ENCODE results near the gene COX7A2. TPM values are rescaled to one million over a fixed set of nuclear protein-coding genes. Genes with fewer than 3 reads are reported as not detected.

COX7A2 gene
- total RNA-seq, 6 experiments from 2014 or later, result 159 to 345 (median 218) TPM

DNA sequence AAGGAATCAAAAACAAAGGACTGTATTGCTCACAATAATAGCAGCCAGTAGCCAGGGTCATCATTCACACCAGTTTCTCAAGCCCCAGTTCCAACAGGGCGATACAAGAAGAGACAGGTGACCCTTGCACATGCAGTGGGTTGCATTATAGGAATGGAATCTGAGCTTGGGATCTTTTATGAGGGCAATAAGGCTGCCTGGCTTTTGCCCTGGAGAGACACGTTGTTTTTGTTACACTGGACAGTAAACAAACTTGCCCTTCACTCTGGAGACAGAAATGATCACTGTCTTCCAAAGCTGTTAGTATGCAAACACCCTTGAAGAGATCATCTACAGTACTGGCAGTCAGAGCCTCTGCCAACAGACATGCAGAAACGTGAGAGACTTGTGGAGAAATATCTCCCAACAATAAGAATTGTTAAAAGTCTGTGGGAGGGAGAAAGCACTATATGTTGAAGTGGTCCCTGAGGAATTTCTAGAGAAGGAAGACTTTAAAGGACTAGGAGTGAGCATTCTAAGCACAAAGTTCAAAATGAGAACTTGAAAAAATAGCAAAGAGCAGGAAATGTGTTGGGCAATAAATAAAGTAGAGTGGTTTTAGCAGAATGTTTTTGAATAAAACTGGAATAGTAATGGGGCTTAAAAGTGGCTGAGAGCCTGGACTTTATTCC, 31.5 kb downstream of the COX7A2 start:
- Histone ChIP-seq H3K36me3 (no peaks in the 10 kb centered on the region), H3K27me3 (no peaks in the 10 kb centered on the region), H3K27ac (no peak overlapping the region), H3K4me1 (peaks cover 0 to 30% (median 0%) of the 10 kb centered on the region in 4 donors), H3K4me3 (no peak overlapping the region), H3K9me3 (no peaks in the 10 kb centered on the region)
- no peak for TF ChIP-seq POLR2A (IDR thresholded peaks at IDR 0.05)
- TF ChIP-seq, protein P1, sequence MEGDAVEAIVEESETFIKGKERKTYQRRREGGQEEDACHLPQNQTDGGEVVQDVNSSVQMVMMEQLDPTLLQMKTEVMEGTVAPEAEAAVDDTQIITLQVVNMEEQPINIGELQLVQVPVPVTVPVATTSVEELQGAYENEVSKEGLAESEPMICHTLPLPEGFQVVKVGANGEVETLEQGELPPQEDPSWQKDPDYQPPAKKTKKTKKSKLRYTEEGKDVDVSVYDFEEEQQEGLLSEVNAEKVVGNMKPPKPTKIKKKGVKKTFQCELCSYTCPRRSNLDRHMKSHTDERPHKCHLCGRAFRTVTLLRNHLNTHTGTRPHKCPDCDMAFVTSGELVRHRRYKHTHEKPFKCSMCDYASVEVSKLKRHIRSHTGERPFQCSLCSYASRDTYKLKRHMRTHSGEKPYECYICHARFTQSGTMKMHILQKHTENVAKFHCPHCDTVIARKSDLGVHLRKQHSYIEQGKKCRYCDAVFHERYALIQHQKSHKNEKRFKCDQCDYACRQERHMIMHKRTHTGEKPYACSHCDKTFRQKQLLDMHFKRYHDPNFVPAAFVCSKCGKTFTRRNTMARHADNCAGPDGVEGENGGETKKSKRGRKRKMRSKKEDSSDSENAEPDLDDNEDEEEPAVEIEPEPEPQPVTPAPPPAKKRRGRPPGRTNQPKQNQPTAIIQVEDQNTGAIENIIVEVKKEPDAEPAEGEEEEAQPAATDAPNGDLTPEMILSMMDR (IDR thresholded peaks at IDR 0.05), result no peak
- 12% methylated on average over 3 of the region's 3 CpGs for WGBS (ENCODE audit: insufficient coverage, low coverage, low lambda C conversion rate, missing lambda C conversion rate)
- ATAC-seq (peak in 3 of 4 donors; percentile 16 to 46 (median 36)), DNase-seq (no peak)
- intact Hi-C loops (cut with DNase I), result no loop called here

DNA sequence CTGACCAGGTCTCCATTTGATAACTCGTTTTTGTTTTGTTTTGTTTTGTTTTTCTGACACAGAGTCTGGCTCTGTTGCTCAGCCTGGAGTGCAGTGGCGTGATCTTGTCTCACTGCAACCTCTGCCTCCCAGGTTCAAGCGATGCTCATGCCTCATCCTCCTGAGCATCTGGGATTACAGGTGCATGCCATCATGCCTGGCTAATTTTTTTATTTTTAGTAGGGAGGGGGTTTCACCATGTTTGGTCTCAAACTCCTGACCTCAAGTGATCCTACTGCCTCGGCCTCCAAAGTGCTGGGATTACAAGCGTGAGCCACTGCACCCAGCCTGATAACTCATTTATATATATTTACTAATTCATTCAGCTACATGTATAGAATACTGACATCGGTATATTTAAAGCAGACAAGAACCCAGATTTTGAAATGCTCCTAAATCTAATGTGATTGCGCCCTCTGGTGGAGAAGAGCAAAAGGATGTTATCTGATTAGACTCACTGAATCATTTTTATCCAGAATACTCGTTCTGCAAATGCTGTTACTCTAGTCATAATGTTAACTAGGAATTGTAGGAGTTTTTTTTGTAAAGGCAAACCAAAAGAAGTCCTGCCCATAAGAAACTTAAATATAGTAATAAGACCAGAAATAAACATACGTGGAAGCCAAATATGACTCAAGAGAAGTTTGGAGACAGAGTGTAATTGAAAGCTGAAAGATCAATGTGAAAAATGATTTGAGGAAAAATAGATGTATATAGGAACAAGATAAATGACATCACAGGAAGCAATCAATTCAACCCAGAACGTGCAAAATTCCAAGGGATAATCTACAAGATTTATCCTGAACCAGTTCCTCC, 32.5 kb downstream of the COX7A2 start:
- Histone ChIP-seq H3K4me3 (no peak overlapping the region), H3K27ac (no peak overlapping the region), H3K36me3 (no peaks in the 10 kb centered on the region), H3K9me3 (no peaks in the 10 kb centered on the region), H3K27me3 (peaks cover 5 to 9% of the 10 kb centered on the region in 2 donors), H3K4me1 (peaks cover 0 to 38% (median 0%) of the 10 kb centered on the region in 4 donors)
- DNase-seq (no peak), ATAC-seq (peak; percentile 31 to 54 (median 50))
- TF ChIP-seq, protein P1 (IDR thresholded peaks at IDR 0.05), result peak; percentile 72 to 88 (median 82)
- TF ChIP-seq POLR2A (IDR thresholded peaks at IDR 0.05), result no peak
- WGBS (ENCODE audit: insufficient coverage, low coverage, low lambda C conversion rate, missing lambda C conversion rate), result 17% methylated on average over 10 of the region's 10 CpGs
- intact Hi-C loops (cut with DNase I), result no loop called here

DNA sequence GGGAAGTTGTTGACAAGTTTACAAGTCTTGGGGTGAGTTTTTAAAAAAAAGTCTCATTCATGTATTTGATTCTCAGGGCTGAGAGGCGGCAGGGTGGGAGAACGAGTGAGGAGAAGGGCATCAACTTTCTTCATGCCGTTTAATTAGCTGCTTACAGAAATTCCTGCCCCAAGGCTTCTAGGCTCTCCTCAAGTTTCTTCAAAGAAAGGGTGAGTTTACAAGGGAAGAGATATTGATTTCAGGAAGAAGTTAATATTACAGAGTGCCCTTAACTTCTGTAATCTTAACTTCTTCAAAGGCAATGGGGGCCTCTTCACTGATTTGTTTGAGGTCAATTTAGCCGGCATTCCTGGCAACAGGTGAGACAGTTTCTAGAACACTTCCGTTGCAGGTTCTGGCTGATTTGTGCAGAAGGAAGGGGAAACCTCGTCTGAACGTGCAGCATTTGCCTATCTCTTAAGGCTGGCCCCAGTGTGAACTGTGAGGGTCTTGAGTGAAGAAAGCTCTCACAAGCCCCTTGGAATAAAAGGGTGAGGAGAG, 34.3 kb downstream of the COX7A2 start:
- Histone ChIP-seq H3K27ac (no peak overlapping the region), H3K4me1 (peaks cover 0 to 52% (median 2%) of the 10 kb centered on the region in 4 donors), H3K36me3 (no peaks in the 10 kb centered on the region), H3K27me3 (peaks cover 7 to 28% of the 10 kb centered on the region in 2 donors), H3K9me3 (no peaks in the 10 kb centered on the region), H3K4me3 (no peak overlapping the region)
- no peak for DNase-seq
- intact Hi-C loops (cut with DNase I), result no loop called here
- WGBS (ENCODE audit: insufficient coverage, low coverage, low lambda C conversion rate, missing lambda C conversion rate), result 28% methylated on average over 7 of the region's 7 CpGs
- no peak for TF ChIP-seq POLR2A (IDR thresholded peaks at IDR 0.05)
- TF ChIP-seq, protein P1 (IDR thresholded peaks at IDR 0.05), result peak in 1 of 4 donors; percentile 4
- ATAC-seq, result no peak

DNA sequence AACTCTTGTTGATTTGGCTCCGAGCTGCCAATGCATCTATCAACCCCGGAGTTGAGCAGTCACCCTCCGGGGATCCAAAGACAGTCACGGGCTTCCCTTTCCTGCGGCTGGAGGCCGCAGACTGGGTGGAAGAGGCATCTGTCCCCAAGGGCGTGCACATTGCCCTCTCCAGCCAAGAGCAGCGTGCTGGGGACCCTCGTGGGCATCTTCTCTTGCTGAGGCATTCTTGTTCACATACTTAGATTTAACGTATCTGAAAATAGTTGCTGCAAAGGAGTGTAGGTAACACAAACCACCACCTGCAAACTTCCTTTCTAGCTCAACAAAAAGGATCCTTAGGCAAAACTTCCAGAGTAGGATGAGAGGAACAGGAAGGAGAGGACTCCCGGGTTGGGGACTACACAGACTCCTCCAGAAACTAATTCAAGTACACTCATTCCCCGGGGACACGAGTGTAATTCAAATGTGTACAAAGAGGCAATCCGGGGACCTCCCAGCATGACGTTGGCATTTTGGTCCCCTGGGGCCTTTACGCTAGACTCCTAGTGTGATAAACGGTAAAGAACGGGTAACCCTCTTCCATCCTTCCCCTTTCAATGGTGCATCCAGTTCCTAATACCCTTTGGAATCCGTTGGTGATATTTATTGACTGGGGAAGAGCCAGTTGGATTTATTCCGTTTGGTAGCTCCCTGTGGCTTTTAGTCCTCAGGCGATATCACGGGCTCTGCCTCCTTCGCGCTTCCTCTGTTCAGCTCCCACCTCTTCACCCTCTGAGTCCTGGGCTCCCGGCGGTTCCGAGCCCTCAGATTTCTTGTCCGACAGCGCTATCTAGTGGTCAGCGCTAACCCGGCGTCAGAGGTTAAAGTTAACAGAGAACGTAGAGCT, 35.1 kb downstream of the COX7A2 start:
- DNase-seq (peak; percentile 78 to 84 (median 80)), ATAC-seq (peak; percentile 88 to 91 (median 90))
- TF ChIP-seq POLR2A (IDR thresholded peaks at IDR 0.05), result no peak
- TF ChIP-seq, protein P1 (IDR thresholded peaks at IDR 0.05), result peak; percentile 86 to 90 (median 87)
- peaks cover 7 to 33% of the 10 kb centered on the region in 2 donors for H3K27me3 ChIP-seq
- H3K27ac ChIP-seq, result no peak overlapping the region
- peak overlapping the region in 1 of 3 donors; percentile 21 for H3K4me3 ChIP-seq
- no peaks in the 10 kb centered on the region for H3K9me3 ChIP-seq
- peaks cover 0 to 54% (median 3%) of the 10 kb centered on the region in 4 donors for H3K4me1 ChIP-seq
- 2% methylated on average over 33 of the region's 33 CpGs for WGBS (ENCODE audit: insufficient coverage, low coverage, low lambda C conversion rate, missing lambda C conversion rate)
- intact Hi-C loops (cut with DNase I), result no loop called here
- H3K36me3 ChIP-seq, result no peaks in the 10 kb centered on the region
